Vagina (tissue), 2 donors: ENCODE measurements around the gene FOXO4. TPM values are rescaled to one million over a fixed set of nuclear protein-coding genes. Genes with fewer than 3 reads are reported as not detected.

ENCODE experiments used
- DNase-seq, 2 donors: peaks; one replicate each; pipeline ENCODE4 v3.0.0-alpha.2; 2017; ENCODE audit errors: extremely low spot score in 2 of 2
- H3K27ac ChIP-seq: fragments of 200-600 bp; sonication (generic); one replicate; pipeline ENCODE4 v1.5.1; 2019
- H3K27me3 ChIP-seq: fragments of 200-600 bp; sonication (generic); one replicate; pipeline ENCODE4 v1.5.1; 2019
- H3K36me3 ChIP-seq, 2 donors: fragments of 200-600 bp; sonication (generic); one replicate each; pipeline ENCODE4 v1.5.1; 2017 to 2019
- H3K4me1 ChIP-seq: fragments of 200-600 bp; sonication (generic); one replicate; pipeline ENCODE4 v1.5.1; 2019
- H3K4me3 ChIP-seq, 2 donors: fragments of 200-600 bp; sonication (generic); 1 replicate in 1 of 2; 2 replicates in 1 of 2; pipeline ENCODE4 v1.5.1; 2016 to 2019
- H3K9me3 ChIP-seq: fragments of 200-600 bp; sonication (generic); one replicate; pipeline ENCODE4 v1.5.1; 2019
- POLR2A ChIP-seq, 2 donors: fragments of 450-650 bp; IDR thresholded peaks; one replicate each; pipeline ENCODE4 v1.6.1; 2017; ENCODE audit warnings: antibody characterized with exemption in 2 of 2, mild to moderate bottlenecking in 2 of 2, moderate library complexity in 2 of 2
- POLR2AphosphoS5 ChIP-seq, 2 donors: sonication (generic); formaldehyde crosslinking; IDR thresholded peaks; one replicate each; pipeline ENCODE4 v1.9.0; 2017; ENCODE audit warnings: antibody characterized with exemption in 2 of 2, mild to moderate bottlenecking in 2 of 2, low read depth in 1 of 2; ENCODE audit not compliant: insufficient read depth in 1 of 2
- intact Hi-C: fragments of 100-400 bp; cut with DNase I; formaldehyde crosslinking; loops from one replicate; pipeline ENCODE4 v1.15.1; 2023
- total RNA-seq: library from RNA; depleted of rRNA; stranded (reverse); fragments of >200 nt; gene quantifications from one replicate; pipeline ENCODE4 v1.2.3, GENCODE V29; 2016
- TF ChIP-seq, protein P1 (sequence below), 3 experiments: fragments of 450-650 bp in 2 of 3; fragments of 200-600 bp in 1 of 3; sonication (generic) in 1 of 3; IDR thresholded peaks; one replicate each; pipeline ENCODE4 v1.5.1; 2017 to 2019; ENCODE audit warnings: antibody characterized with exemption in 3 of 3, mild to moderate bottlenecking in 2 of 3, moderate library complexity in 2 of 3

FOXO4 gene
- total RNA-seq, 1 donor from 2014 or later: 22.8 TPM

- TF ChIP-seq, protein P1, sequence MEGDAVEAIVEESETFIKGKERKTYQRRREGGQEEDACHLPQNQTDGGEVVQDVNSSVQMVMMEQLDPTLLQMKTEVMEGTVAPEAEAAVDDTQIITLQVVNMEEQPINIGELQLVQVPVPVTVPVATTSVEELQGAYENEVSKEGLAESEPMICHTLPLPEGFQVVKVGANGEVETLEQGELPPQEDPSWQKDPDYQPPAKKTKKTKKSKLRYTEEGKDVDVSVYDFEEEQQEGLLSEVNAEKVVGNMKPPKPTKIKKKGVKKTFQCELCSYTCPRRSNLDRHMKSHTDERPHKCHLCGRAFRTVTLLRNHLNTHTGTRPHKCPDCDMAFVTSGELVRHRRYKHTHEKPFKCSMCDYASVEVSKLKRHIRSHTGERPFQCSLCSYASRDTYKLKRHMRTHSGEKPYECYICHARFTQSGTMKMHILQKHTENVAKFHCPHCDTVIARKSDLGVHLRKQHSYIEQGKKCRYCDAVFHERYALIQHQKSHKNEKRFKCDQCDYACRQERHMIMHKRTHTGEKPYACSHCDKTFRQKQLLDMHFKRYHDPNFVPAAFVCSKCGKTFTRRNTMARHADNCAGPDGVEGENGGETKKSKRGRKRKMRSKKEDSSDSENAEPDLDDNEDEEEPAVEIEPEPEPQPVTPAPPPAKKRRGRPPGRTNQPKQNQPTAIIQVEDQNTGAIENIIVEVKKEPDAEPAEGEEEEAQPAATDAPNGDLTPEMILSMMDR (IDR thresholded peaks at IDR 0.05): no peak
- TF ChIP-seq POLR2A (IDR thresholded peaks at IDR 0.05) (no peak), POLR2AphosphoS5 (IDR thresholded peaks at IDR 0.05; ENCODE audit: insufficient read depth in 1 of 2, low read depth in 1 of 2) (no peak)
- Histone ChIP-seq H3K27me3 (no peaks in the 10 kb centered on the region), H3K36me3 (no peaks in the 10 kb centered on the region), H3K27ac (no peak overlapping the region), H3K9me3 (no peaks in the 10 kb centered on the region), H3K4me3 (no peak overlapping the region), H3K4me1 (no peaks in the 10 kb centered on the region)
- DNase-seq: no peak
- intact Hi-C loops: no loop called here
Measured at GRCh38 chrX:71081330-71082123, 14.1 kb upstream of the FOXO4 start.

DNA sequence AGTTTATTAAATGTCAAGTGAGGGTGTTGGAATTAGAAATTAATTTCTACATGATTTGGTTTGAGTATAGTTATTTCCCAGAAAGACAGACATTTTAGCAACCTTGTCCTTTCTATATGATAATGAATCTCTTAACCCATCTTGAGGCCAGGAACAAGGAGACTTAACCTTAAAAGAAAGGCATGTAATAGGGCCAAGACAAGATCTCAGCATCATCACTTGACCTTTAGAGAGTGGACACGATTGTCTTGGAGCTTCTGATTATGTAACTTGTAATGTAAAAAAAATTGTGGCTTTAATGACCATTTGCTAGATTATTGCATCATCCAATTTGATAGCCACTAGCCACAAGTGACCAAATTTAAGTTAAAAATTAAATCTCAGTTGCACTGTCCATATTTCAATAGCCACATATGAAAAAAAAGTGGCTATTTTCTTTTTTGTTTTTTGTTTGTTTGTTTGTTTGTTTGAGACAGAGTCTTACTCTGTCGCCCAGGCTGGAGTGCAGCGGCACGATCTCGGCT is 13.5 kb upstream of the FOXO4 start:
- no peak for DNase-seq
- TF ChIP-seq POLR2A (IDR thresholded peaks at IDR 0.05) (no peak), POLR2AphosphoS5 (IDR thresholded peaks at IDR 0.05; ENCODE audit: insufficient read depth in 1 of 2, low read depth in 1 of 2) (no peak)
- TF ChIP-seq, protein P1 (IDR thresholded peaks at IDR 0.05): no peak
- H3K4me3 ChIP-seq: no peak overlapping the region
- H3K36me3 ChIP-seq: no peaks in the 10 kb centered on the region
- intact Hi-C loops: no loop called here
- no peaks in the 10 kb centered on the region for H3K4me1 ChIP-seq
- no peaks in the 10 kb centered on the region for H3K27me3 ChIP-seq
- H3K27ac ChIP-seq: no peak overlapping the region
- no peaks in the 10 kb centered on the region for H3K9me3 ChIP-seq

DNA sequence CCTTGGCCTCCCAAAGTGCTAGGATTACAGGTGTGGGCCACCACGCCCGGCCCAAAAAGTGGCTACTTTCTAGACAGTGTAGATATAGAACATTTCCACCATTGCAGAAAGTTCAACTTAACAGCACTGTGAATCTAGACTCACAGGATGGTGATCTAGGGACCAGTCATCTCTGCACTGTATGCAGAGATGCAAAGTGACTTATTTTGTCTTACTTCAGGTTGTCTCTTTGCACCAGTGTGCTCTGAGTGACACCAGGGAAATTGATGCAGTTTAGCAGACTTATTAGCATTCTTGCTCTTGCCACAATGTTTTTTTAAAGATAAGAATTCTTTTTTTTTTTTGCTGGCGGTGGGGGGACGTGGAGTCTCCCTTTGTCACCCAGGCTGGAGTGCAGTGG is 12.8 kb upstream of the FOXO4 start:
- Histone ChIP-seq H3K4me3 (no peak overlapping the region), H3K9me3 (no peaks in the 10 kb centered on the region), H3K27ac (no peak overlapping the region), H3K4me1 (no peaks in the 10 kb centered on the region), H3K27me3 (no peaks in the 10 kb centered on the region), H3K36me3 (no peaks in the 10 kb centered on the region)
- TF ChIP-seq POLR2AphosphoS5 (IDR thresholded peaks at IDR 0.05; ENCODE audit: insufficient read depth in 1 of 2, low read depth in 1 of 2) (no peak), POLR2A (IDR thresholded peaks at IDR 0.05) (no peak)
- TF ChIP-seq, protein P1 (IDR thresholded peaks at IDR 0.05): no peak
- intact Hi-C loops: no loop called here
- DNase-seq: no peak

- Histone ChIP-seq H3K36me3 (no peaks in the 10 kb centered on the region), H3K4me3 (no peak overlapping the region), H3K4me1 (no peaks in the 10 kb centered on the region), H3K27me3 (no peaks in the 10 kb centered on the region), H3K27ac (no peak overlapping the region), H3K9me3 (no peaks in the 10 kb centered on the region)
- DNase-seq: no peak
- TF ChIP-seq POLR2AphosphoS5 (IDR thresholded peaks at IDR 0.05; ENCODE audit: insufficient read depth in 1 of 2, low read depth in 1 of 2) (no peak), POLR2A (IDR thresholded peaks at IDR 0.05) (no peak)
- TF ChIP-seq, protein P1 (IDR thresholded peaks at IDR 0.05): no peak
- intact Hi-C loops: no loop called here
Measured at GRCh38 chrX:71085900-71086299, 9.8 kb upstream of the FOXO4 start.

GRCh38 chrX:71091263-71091662 is 4.4 kb upstream of the FOXO4 start:
- Histone ChIP-seq H3K27ac (no peak overlapping the region), H3K36me3 (no peaks in the 10 kb centered on the region), H3K9me3 (no peaks in the 10 kb centered on the region), H3K4me1 (no peaks in the 10 kb centered on the region), H3K4me3 (no peak overlapping the region), H3K27me3 (no peaks in the 10 kb centered on the region)
- TF ChIP-seq POLR2A (IDR thresholded peaks at IDR 0.05): no peak
- TF ChIP-seq, protein P1 (IDR thresholded peaks at IDR 0.05): no peak
- TF ChIP-seq POLR2AphosphoS5 (IDR thresholded peaks at IDR 0.05; ENCODE audit: insufficient read depth in 1 of 2, low read depth in 1 of 2): no peak
- no peak for DNase-seq
- intact Hi-C loops: no loop called here
